T-helper 17 cell (primary cell): ENCODE results near the gene HERC5. TPM values are rescaled to one million over a fixed set of nuclear protein-coding genes. Genes with fewer than 3 reads are reported as not detected.

Experiments used
- ATAC-seq: fragments of 150-1000 bp; cut with Tn5 transposase; 2 replicates; pipeline ENCODE4 v1.10.0; 2021; ENCODE audit warnings: mild to moderate bottlenecking, moderate library complexity
- DNase-seq, 3 donors: peaks; one replicate each; pipeline versions ENCODE4 v3.0.0 to v3.0.0-alpha.2; 2020 to 2021
- H3K9me3 ChIP-seq: one replicate; pipeline ENCODE4 v1.7.0; 2013; ENCODE audit warnings: low read length, mild to moderate bottlenecking; ENCODE audit not compliant: control insufficient read depth, poor library complexity, severe bottlenecking
- H3K27ac Mint-ChIP-seq: one replicate; pipeline ENCODE4 v1.8.0; 2022; ENCODE audit warnings: mild to moderate bottlenecking, moderate library complexity, mixed read lengths
- H3K27me3 Mint-ChIP-seq: one replicate; pipeline ENCODE4 v1.8.0; 2022; ENCODE audit warnings: mixed read lengths
- H3K36me3 Mint-ChIP-seq: one replicate; pipeline ENCODE4 v1.8.0; 2022; ENCODE audit warnings: low read depth, mixed read lengths
- H3K4me1 Mint-ChIP-seq: one replicate; pipeline ENCODE4 v1.8.0; 2022; ENCODE audit warnings: mild to moderate bottlenecking, mixed read lengths
- H3K4me3 Mint-ChIP-seq: one replicate; pipeline ENCODE4 v1.8.0; 2022; ENCODE audit warnings: mild to moderate bottlenecking, moderate library complexity, mixed read lengths
- total RNA-seq, 4 donors: library from RNA in 2 of 4; stranded (reverse) in 2 of 4; gene quantifications; one replicate each; pipeline ENCODE4 v1.2.3 and lab custom pipeline; 2022 to 2026

HERC5 gene
- total RNA-seq, 2 donors from 2014 or later, result 17.2 to 19.7 TPM

- H3K4me3 Mint-ChIP-seq, result peak overlapping the region; percentile 100
- H3K4me1 Mint-ChIP-seq, result peaks cover 30% of the 10 kb centered on the region
- DNase-seq (peak in 1 of 3 donors; percentile 46), ATAC-seq (peak; percentile 64)
- H3K27me3 Mint-ChIP-seq, result no peaks in the 10 kb centered on the region
- H3K9me3 ChIP-seq, result no peaks in the 10 kb centered on the region
- peaks cover 8% of the 10 kb centered on the region for H3K36me3 Mint-ChIP-seq
- H3K27ac Mint-ChIP-seq, result peak overlapping the region; percentile 100
Observed at GRCh38 chr4:88457307-88458103, 586 bp downstream of the HERC5 start.

- Mint-ChIP-seq H3K27ac (peak overlapping the region; percentile 39), H3K27me3 (no peaks in the 10 kb centered on the region), H3K4me1 (peaks cover 30% of the 10 kb centered on the region), H3K36me3 (peaks cover 8% of the 10 kb centered on the region), H3K4me3 (peak overlapping the region; percentile 100)
- no peaks in the 10 kb centered on the region for H3K9me3 ChIP-seq
- no peak for ATAC-seq
- DNase-seq, result no peak
Observed at GRCh38 chr4:88458104-88458740, 1.3 kb downstream of the HERC5 start.

- H3K4me1 Mint-ChIP-seq, result peaks cover 18% of the 10 kb centered on the region
- peak overlapping the region; percentile 19 for H3K4me3 Mint-ChIP-seq
- H3K27ac Mint-ChIP-seq, result no peak overlapping the region
- H3K27me3 Mint-ChIP-seq, result no peaks in the 10 kb centered on the region
- no peak for DNase-seq
- H3K9me3 ChIP-seq, result no peaks in the 10 kb centered on the region
- H3K36me3 Mint-ChIP-seq, result peaks cover 6% of the 10 kb centered on the region
- ATAC-seq, result peak; percentile 18
Observed at GRCh38 chr4:88465653-88466192, 8.8 kb downstream of the HERC5 start.

- H3K9me3 ChIP-seq, result no peaks in the 10 kb centered on the region
- peaks cover 8% of the 10 kb centered on the region for H3K36me3 Mint-ChIP-seq
- no peak overlapping the region for H3K4me3 Mint-ChIP-seq
- DNase-seq (no peak), ATAC-seq (no peak)
- H3K4me1 Mint-ChIP-seq, result peaks cover 9% of the 10 kb centered on the region
- H3K27ac Mint-ChIP-seq, result no peak overlapping the region
- H3K27me3 Mint-ChIP-seq, result no peaks in the 10 kb centered on the region
Observed at GRCh38 chr4:88467392-88467791, 10.5 kb downstream of the HERC5 start.

GRCh38 chr4:88477229-88477860 is 20.4 kb downstream of the HERC5 start:
- H3K9me3 ChIP-seq, result no peaks in the 10 kb centered on the region
- DNase-seq, result no peak
- ATAC-seq, result no peak
- Mint-ChIP-seq H3K4me1 (peaks cover 5% of the 10 kb centered on the region), H3K4me3 (no peak overlapping the region), H3K27me3 (no peaks in the 10 kb centered on the region), H3K36me3 (peaks cover 15% of the 10 kb centered on the region), H3K27ac (no peak overlapping the region)

GRCh38 chr4:88478247-88478646 is 21.3 kb downstream of the HERC5 start:
- Mint-ChIP-seq H3K27me3 (no peaks in the 10 kb centered on the region), H3K4me3 (no peak overlapping the region)

GRCh38 chr4:88481537-88481936 is 24.6 kb downstream of the HERC5 start:
- H3K4me1 Mint-ChIP-seq, result no peaks in the 10 kb centered on the region
- H3K4me3 Mint-ChIP-seq, result no peak overlapping the region
- H3K9me3 ChIP-seq, result no peaks in the 10 kb centered on the region
- no peak overlapping the region for H3K27ac Mint-ChIP-seq
- no peaks in the 10 kb centered on the region for H3K27me3 Mint-ChIP-seq
- no peak for ATAC-seq
- no peak for DNase-seq
- H3K36me3 Mint-ChIP-seq, result peaks cover 5% of the 10 kb centered on the region

More at GRCh38 chr4:88478247-88478646, 21.3 kb downstream of the HERC5 start:
- no peak for DNase-seq
- Mint-ChIP-seq H3K4me1 (peaks cover 5% of the 10 kb centered on the region), H3K27ac (no peak overlapping the region), H3K36me3 (peaks cover 10% of the 10 kb centered on the region)
- ATAC-seq, result no peak
- H3K9me3 ChIP-seq, result no peaks in the 10 kb centered on the region

GRCh38 chr4:88489100-88489761 is 32.3 kb downstream of the HERC5 start:
- H3K4me3 Mint-ChIP-seq, result no peak overlapping the region
- H3K27me3 Mint-ChIP-seq, result no peaks in the 10 kb centered on the region
- no peaks in the 10 kb centered on the region for H3K9me3 ChIP-seq
- H3K27ac Mint-ChIP-seq, result peak overlapping the region; percentile 62
- DNase-seq (no peak), ATAC-seq (no peak)
- peaks cover 14% of the 10 kb centered on the region for H3K36me3 Mint-ChIP-seq
- peaks cover 23% of the 10 kb centered on the region for H3K4me1 Mint-ChIP-seq

- no peak overlapping the region for H3K4me3 Mint-ChIP-seq
- no peaks in the 10 kb centered on the region for H3K27me3 Mint-ChIP-seq
- peaks cover 2% of the 10 kb centered on the region for H3K4me1 Mint-ChIP-seq
- peaks cover 2% of the 10 kb centered on the region for H3K36me3 Mint-ChIP-seq
- H3K9me3 ChIP-seq, result no peaks in the 10 kb centered on the region
- ATAC-seq (no peak), DNase-seq (no peak)
- no peak overlapping the region for H3K27ac Mint-ChIP-seq
Observed at GRCh38 chr4:88497859-88498409, 41.0 kb downstream of the HERC5 start.

GRCh38 chr4:88503344-88503743 is 46.4 kb downstream of the HERC5 start:
- DNase-seq (no peak), ATAC-seq (no peak)
- H3K9me3 ChIP-seq, result no peaks in the 10 kb centered on the region
- Mint-ChIP-seq H3K4me1 (peaks cover 2% of the 10 kb centered on the region), H3K4me3 (no peak overlapping the region), H3K27ac (no peak overlapping the region), H3K27me3 (no peaks in the 10 kb centered on the region), H3K36me3 (peaks cover 6% of the 10 kb centered on the region)

GRCh38 chr4:88511236-88511635 is 54.3 kb downstream of the HERC5 start:
- Mint-ChIP-seq H3K36me3 (peaks cover 4% of the 10 kb centered on the region), H3K4me3 (no peak overlapping the region), H3K4me1 (peaks cover 2% of the 10 kb centered on the region), H3K27ac (no peak overlapping the region), H3K27me3 (peaks cover 6% of the 10 kb centered on the region)
- H3K9me3 ChIP-seq, result no peaks in the 10 kb centered on the region
- DNase-seq (no peak), ATAC-seq (no peak)

- peaks cover 4% of the 10 kb centered on the region for H3K36me3 Mint-ChIP-seq
- DNase-seq (no peak), ATAC-seq (no peak)
- H3K27ac Mint-ChIP-seq, result no peak overlapping the region
- H3K4me3 Mint-ChIP-seq, result no peak overlapping the region
- H3K27me3 Mint-ChIP-seq, result peaks cover 6% of the 10 kb centered on the region
- no peaks in the 10 kb centered on the region for H3K9me3 ChIP-seq
- H3K4me1 Mint-ChIP-seq, result no peaks in the 10 kb centered on the region
Observed at GRCh38 chr4:88514557-88515511, 57.9 kb downstream of the HERC5 start.
